Measurements from ENCODE around the gene ZSCAN25. TPM values are rescaled to one million over a fixed set of nuclear protein-coding genes. Genes with fewer than 3 reads are reported as not detected.

The ZSCAN25 gene
- total RNA-seq, 1 experiment from 2014 or later: 17.6 TPM

GRCh38 chr7:99625961-99626360 lies 9.2 kb downstream of the ZSCAN25 start:
- peaks cover 90% of the 10 kb centered on the region for H3K36me3 Mint-ChIP-seq (ENCODE audit: insufficient read depth, unreplicated experiment)

DNA sequence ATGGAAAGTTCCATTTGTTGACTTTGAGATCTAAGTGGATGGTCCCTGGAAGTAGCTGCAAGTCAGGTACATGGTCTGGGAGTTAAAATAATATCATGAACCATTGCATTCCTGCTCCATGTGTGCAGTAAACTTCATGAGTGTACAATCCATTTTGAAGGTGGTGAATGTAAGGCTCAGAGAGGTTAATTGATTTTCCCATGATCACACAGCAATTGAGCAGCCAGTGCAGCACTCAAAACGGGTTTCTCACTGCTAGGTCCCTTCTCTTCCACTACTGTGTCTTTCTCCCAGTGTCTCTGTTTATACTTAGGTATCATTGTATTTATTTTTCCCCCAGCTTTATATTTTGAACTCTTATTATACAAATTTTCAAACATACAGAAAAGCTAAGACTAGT lies 9.9 kb downstream of the ZSCAN25 start:
- DNase-seq (ENCODE audit: unreplicated experiment): no peak
- Mint-ChIP-seq H3K36me3 (ENCODE audit: insufficient read depth, unreplicated experiment) (peaks cover 87% of the 10 kb centered on the region), H3K4me3 (ENCODE audit: unreplicated experiment) (no peak overlapping the region), H3K4me1 (ENCODE audit: insufficient read depth, unreplicated experiment) (peaks cover 12% of the 10 kb centered on the region), H3K27ac (ENCODE audit: low read depth, unreplicated experiment) (no peak overlapping the region), H3K27me3 (ENCODE audit: insufficient read depth, unreplicated experiment) (no peaks in the 10 kb centered on the region), H3K9me3 (ENCODE audit: unreplicated experiment) (no peaks in the 10 kb centered on the region)
- no TSS peak for BruUV-seq (replicated peaks)
- TF ChIP-seq CTCF (IDR thresholded peaks at IDR 0.05; ENCODE audit: unreplicated experiment): no peak
- POLR2A ChIA-PET: interaction anchor here (1.1 to 5.8 kb wide), 3 partner anchors 9 to 155 kb away, joined by 3 to 51 read pairs (median 3); partner anchors contain the start of gene ZSCAN25
- CTCF ChIA-PET: no interaction called here
- intact Hi-C loops (cut with micrococcal nuclease): no loop called here

More at GRCh38 chr7:99625961-99626360, 9.2 kb downstream of the ZSCAN25 start:
- no TSS peak for BruUV-seq (replicated peaks)
- H3K9me3 Mint-ChIP-seq (ENCODE audit: unreplicated experiment): no peaks in the 10 kb centered on the region
- peaks cover 6% of the 10 kb centered on the region for H3K4me1 Mint-ChIP-seq (ENCODE audit: insufficient read depth, unreplicated experiment)
- DNase-seq (ENCODE audit: unreplicated experiment): no peak
- no peaks in the 10 kb centered on the region for H3K27me3 Mint-ChIP-seq (ENCODE audit: insufficient read depth, unreplicated experiment)
- intact Hi-C loops (cut with micrococcal nuclease): no loop called here
- H3K4me3 Mint-ChIP-seq (ENCODE audit: unreplicated experiment): no peak overlapping the region
- no peak overlapping the region for H3K27ac Mint-ChIP-seq (ENCODE audit: low read depth, unreplicated experiment)
- CTCF ChIA-PET: interaction anchor here (0.6 kb wide), 1 partner anchor 215 kb away, joined by 4 read pairs; no protein-coding TSS in a partner anchor
- no peak for TF ChIP-seq CTCF (IDR thresholded peaks at IDR 0.05; ENCODE audit: unreplicated experiment)
- POLR2A ChIA-PET: no interaction called here

- H3K4me1 Mint-ChIP-seq (ENCODE audit: insufficient read depth, unreplicated experiment): peaks cover 15% of the 10 kb centered on the region
- intact Hi-C loops (cut with micrococcal nuclease): no loop called here
- TF ChIP-seq CTCF (IDR thresholded peaks at IDR 0.05; ENCODE audit: unreplicated experiment): no peak
- no peaks in the 10 kb centered on the region for H3K9me3 Mint-ChIP-seq (ENCODE audit: unreplicated experiment)
- DNase-seq (ENCODE audit: unreplicated experiment): no peak
- no TSS peak for BruUV-seq (replicated peaks)
- H3K4me3 Mint-ChIP-seq (ENCODE audit: unreplicated experiment): no peak overlapping the region
- ChIA-PET POLR2A (interaction anchor here (1.1 to 5.8 kb wide), 3 partner anchors 10 to 156 kb away, joined by 3 to 51 read pairs (median 3); partner anchors contain the start of gene ZSCAN25), CTCF (no interaction called here)
- H3K36me3 Mint-ChIP-seq (ENCODE audit: insufficient read depth, unreplicated experiment): peaks cover 87% of the 10 kb centered on the region
- H3K27ac Mint-ChIP-seq (ENCODE audit: low read depth, unreplicated experiment): no peak overlapping the region
- H3K27me3 Mint-ChIP-seq (ENCODE audit: insufficient read depth, unreplicated experiment): no peaks in the 10 kb centered on the region
Observed at GRCh38 chr7:99627513-99627912, 10.8 kb downstream of the ZSCAN25 start.

DNA sequence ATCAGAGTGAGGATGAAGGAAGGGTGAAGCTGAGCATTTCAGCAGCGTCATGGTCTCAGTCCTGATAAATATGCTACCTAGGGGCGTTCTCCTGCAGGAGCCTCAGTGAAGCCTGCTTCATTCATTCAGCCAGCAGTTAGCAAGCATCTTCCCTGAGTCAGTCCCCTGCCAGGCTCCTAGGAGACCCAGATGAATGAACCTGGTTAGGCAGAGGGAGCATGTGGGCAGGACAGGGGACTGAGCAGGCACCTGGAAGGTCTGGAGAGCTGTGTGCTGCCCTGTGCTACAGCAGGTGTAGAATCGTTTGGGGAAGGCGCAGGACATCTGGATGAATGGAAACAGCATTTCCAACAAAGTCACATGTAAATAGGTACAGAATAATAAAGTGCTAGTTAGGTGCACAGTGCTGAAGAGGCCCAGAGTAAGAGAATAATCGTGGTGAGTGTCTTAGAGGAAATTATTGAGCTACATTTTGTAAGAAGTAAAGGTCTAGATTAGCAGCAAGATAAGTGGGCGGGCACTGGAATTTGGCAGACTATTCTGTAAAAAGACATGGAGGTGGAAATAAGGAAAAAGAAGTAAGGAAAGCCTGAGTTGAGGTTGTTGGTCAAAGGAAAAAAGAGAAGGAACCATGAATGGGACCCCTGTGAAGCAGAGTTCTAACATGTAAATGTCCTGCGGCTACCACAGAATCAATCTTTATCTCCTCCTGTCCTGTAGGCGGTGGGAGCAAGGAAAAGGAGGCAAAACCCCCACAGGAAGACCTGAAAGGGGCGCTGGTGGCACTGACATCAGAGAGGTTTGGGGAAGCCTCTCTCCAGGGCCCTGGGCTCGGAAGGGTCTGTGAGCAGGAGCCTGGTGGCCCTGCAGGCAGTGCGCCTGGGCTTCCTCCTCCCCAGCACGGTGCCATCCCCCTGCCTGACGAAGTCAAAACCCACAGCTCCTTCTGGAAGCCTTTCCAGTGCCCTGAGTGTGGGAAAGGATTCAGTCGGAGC lies 12.0 kb downstream of the ZSCAN25 start:
- no peak for DNase-seq (ENCODE audit: unreplicated experiment)
- Mint-ChIP-seq H3K36me3 (ENCODE audit: insufficient read depth, unreplicated experiment) (peaks cover 81% of the 10 kb centered on the region), H3K27ac (ENCODE audit: low read depth, unreplicated experiment) (no peak overlapping the region), H3K9me3 (ENCODE audit: unreplicated experiment) (no peaks in the 10 kb centered on the region), H3K27me3 (ENCODE audit: insufficient read depth, unreplicated experiment) (no peaks in the 10 kb centered on the region), H3K4me1 (ENCODE audit: insufficient read depth, unreplicated experiment) (peaks cover 15% of the 10 kb centered on the region), H3K4me3 (ENCODE audit: unreplicated experiment) (no peak overlapping the region)
- no peak for TF ChIP-seq CTCF (IDR thresholded peaks at IDR 0.05; ENCODE audit: unreplicated experiment)
- intact Hi-C loops (cut with micrococcal nuclease): no loop called here
- ChIA-PET CTCF (interaction anchor here (0.9 to 5.4 kb wide), 4 partner anchors 103 to 288 kb away, joined by 3 to 47 read pairs (median 4); no protein-coding TSS in a partner anchor), POLR2A (interaction anchor here (0.6 to 6.2 kb wide), 5 partner anchors 11 to 215 kb away, joined by 3 to 115 read pairs (median 4); partner anchors contain the start of gene ZSCAN25)
- BruUV-seq (replicated peaks): no TSS peak
